Pancreas (tissue), 10 donors: ENCODE data around the gene SRGAP3. TPM values are rescaled to one million over a fixed set of nuclear protein-coding genes. Genes with fewer than 3 reads are reported as not detected.

ENCODE experiments used
- ATAC-seq, 4 donors: fragments of 200-7000 bp; cut with Tn5 transposase; one replicate each; pipeline versions ENCODE4 v1.8.0 to v1.9.1; 2020; ENCODE audit warnings: mild to moderate bottlenecking in 4 of 4, moderate library complexity in 4 of 4
- DNase-seq, 6 donors: peaks; one replicate each; pipeline ENCODE4 v3.0.0-alpha.2; 2020
- FAIRE-seq: peaks from 2 replicates; lab custom pipeline; 2012; peaks lifted over from hg19 to GRCh38; lab: Jason Lieb, UNC
- H3K27ac ChIP-seq, 4 donors: fragments of 200-600 bp; sonication (generic); 1 replicate in 3 of 4; 2 replicates in 1 of 4; pipeline versions ENCODE4 v1.5.0 to v1.8.0; 2020
- H3K27me3 ChIP-seq, 4 donors: fragments of 200-600 bp; one replicate each; pipeline ENCODE4 v1.8.0; 2021
- H3K36me3 ChIP-seq, 3 donors: fragments of 200-600 bp; sonication (generic) in 1 of 3; one replicate each; pipeline versions ENCODE4 v1.5.0 to v1.8.0; 2020 to 2021
- H3K4me1 ChIP-seq, 3 donors: fragments of 200-600 bp; one replicate each; pipeline ENCODE4 v1.8.0; 2021
- H3K4me3 ChIP-seq, 4 donors: fragments of 200-600 bp; sonication (generic) in 2 of 4; one replicate each; pipeline versions ENCODE4 v1.5.0 to v1.8.0; 2020 to 2021
- H3K9me3 ChIP-seq, 4 donors: fragments of 200-600 bp; one replicate each; pipeline ENCODE4 v1.8.0; 2021
- WGBS, 2 donors: extraction: QIAGEN DNeasy Blood & Tissue Kit; methylation state at CpG; one replicate each; pipeline ENCODE4 v1.1.7; 2013; 5-methylcytosine and 5-hydroxymethylcytosine counted together
- intact Hi-C, 3 donors: fragments of 100-400 bp; cut with DNase I; formaldehyde crosslinking; loops; one replicate each; pipeline versions ENCODE4 v1.11.1 to v1.14.2; 2022
- polyA plus RNA-seq, 2 donors: library from polyadenylated mRNA; stranded (reverse); fragments of 200-250 nt; gene quantifications; one replicate each; pipeline ENCODE4 v1.2.3, GENCODE V29; 2013
- total RNA-seq, 6 donors: library from RNA; stranded (reverse); fragmentation: NEBNext Ultra II Directional in 4 of 6; extraction: Animal tissue kit (Norgen Biotek cat#: 25700) in 4 of 6; gene quantifications; one replicate each; pipeline versions ENCODE4 v1.2.1 to v1.2.4, GENCODE V29; 2021 to 2023
- TF ChIP-seq, protein P1 (sequence below), 4 donors: fragments of 200-600 bp; sonication (generic) in 3 of 4; IDR thresholded peaks; one replicate each; pipeline versions ENCODE4 v1.5.0 to v1.8.0; 2021; ENCODE audit warnings: antibody characterized with exemption in 4 of 4
- donor health status: healthy with polysubstance abuse.
- donor health status: DM: no; HTN: no; CAD: no; lungs with moderate emphysema.
- donor health status: DM: no; HTN: no; CAD: no.
- donor health status: control.
- donor health status: control.
- donor health status: Bipolar disorder and iron deficiency.
- donor health status: DM: yes; HTN: yes; CAD: no.
- donor health status: DM: no; HTN: no; CAD: no.
- donor health status: DM: no; HTN: no; CAD: no.
- donor health status: DM: yes; HTN: yes; CAD: no.

The SRGAP3 gene
- total and polyA plus RNA-seq, 8 donors: 1.9 to 6.5 (median 3.0) TPM

DNA sequence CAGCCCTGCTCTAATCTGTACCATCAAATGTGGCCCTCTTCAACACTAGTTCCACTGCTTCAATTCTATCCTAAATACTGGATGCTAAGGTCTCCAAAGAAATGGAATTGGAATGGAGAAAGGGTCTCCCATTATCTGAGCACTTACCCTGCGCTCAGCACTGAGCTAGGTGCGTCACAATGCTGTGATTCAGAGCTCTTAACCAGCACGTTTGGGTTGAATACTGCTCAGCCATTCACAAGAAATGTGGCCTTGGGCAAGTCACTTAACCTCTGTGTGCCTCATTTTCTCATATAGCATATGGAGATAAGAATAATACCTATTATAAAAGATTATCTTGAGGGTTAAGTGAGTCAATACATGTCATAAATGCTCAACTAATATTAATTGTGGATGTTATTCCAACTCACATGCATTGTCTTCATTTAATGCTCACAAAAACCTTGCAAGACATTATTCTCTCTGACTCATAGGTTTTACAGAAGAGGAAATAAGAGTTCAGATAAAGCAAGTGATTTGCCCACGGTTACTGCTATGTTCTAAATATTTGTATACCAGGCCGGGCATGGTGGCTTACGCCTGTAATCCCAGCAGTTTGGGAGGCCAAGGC is 27.4 kb upstream of the SRGAP3 start:
- WGBS, 2 donors: 71 to 79% methylated on average over 6 of the region's 6 CpGs
- no peak overlapping the region for H3K27ac ChIP-seq
- H3K4me3 ChIP-seq: no peak overlapping the region
- no peaks in the 10 kb centered on the region for H3K36me3 ChIP-seq
- no peaks in the 10 kb centered on the region for H3K27me3 ChIP-seq
- intact Hi-C loops: no loop called here
- DNase-seq (no peak), ATAC-seq (no peak), FAIRE-seq (no peak)
- H3K4me1 ChIP-seq: no peaks in the 10 kb centered on the region
- TF ChIP-seq, protein P1, sequence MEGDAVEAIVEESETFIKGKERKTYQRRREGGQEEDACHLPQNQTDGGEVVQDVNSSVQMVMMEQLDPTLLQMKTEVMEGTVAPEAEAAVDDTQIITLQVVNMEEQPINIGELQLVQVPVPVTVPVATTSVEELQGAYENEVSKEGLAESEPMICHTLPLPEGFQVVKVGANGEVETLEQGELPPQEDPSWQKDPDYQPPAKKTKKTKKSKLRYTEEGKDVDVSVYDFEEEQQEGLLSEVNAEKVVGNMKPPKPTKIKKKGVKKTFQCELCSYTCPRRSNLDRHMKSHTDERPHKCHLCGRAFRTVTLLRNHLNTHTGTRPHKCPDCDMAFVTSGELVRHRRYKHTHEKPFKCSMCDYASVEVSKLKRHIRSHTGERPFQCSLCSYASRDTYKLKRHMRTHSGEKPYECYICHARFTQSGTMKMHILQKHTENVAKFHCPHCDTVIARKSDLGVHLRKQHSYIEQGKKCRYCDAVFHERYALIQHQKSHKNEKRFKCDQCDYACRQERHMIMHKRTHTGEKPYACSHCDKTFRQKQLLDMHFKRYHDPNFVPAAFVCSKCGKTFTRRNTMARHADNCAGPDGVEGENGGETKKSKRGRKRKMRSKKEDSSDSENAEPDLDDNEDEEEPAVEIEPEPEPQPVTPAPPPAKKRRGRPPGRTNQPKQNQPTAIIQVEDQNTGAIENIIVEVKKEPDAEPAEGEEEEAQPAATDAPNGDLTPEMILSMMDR (IDR thresholded peaks at IDR 0.05): no peak
- no peaks in the 10 kb centered on the region for H3K9me3 ChIP-seq

DNA sequence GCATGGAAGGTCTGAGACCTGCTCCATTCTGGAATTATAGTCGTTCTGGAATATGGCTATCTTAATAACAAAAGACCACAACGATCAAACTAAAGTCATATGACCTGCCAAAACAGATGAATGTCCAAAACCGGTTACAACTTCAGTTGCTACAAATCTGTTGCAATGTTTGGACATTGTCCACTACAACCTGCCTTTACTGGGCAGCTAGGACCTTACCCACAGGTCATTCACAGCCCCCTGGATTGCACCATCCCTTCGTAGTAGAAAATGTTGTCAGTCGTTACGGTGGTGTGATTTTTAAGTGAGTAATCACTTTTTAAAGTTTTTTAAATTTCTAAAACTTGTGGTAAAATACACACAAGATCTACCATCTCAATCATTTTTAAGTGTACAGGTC is 22.5 kb upstream of the SRGAP3 start:
- ATAC-seq (no peak), DNase-seq (no peak), FAIRE-seq (no peak)
- Histone ChIP-seq H3K27me3 (no peaks in the 10 kb centered on the region), H3K4me3 (no peak overlapping the region), H3K9me3 (no peaks in the 10 kb centered on the region), H3K4me1 (no peaks in the 10 kb centered on the region), H3K36me3 (no peaks in the 10 kb centered on the region), H3K27ac (no peak overlapping the region)
- TF ChIP-seq, protein P1 (IDR thresholded peaks at IDR 0.05): no peak
- WGBS, 2 donors: 42 to 46% methylated on average over 6 of the region's 6 CpGs
- intact Hi-C loops: no loop called here

DNA sequence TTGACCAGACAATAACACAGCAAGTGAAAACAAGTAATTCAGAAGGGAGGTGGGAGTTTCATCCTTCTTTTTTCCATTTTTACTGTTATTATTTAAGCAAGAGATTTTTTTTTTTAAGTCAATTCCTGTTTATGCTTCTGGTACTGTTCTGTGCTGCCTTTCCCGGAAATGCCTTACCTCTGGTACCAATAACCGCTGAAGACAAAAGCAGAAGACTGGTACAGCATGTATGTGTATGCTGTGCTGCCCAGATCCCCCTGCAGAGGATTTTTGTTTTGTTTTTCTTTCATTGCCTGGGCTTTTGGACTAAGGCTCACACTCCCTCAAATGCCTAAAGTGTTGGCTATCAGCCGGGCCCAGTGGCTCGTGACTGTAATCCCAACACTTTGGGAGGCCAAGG is 21.3 kb upstream of the SRGAP3 start:
- Histone ChIP-seq H3K9me3 (no peaks in the 10 kb centered on the region), H3K4me3 (no peak overlapping the region), H3K36me3 (no peaks in the 10 kb centered on the region), H3K27ac (no peak overlapping the region), H3K27me3 (no peaks in the 10 kb centered on the region), H3K4me1 (no peaks in the 10 kb centered on the region)
- no peak for DNase-seq
- intact Hi-C loops: no loop called here
- ATAC-seq: no peak
- no peak for FAIRE-seq
- 92 to 94% methylated on average over 4 of the region's 4 CpGs for WGBS, 2 donors
- TF ChIP-seq, protein P1 (IDR thresholded peaks at IDR 0.05): no peak

DNA sequence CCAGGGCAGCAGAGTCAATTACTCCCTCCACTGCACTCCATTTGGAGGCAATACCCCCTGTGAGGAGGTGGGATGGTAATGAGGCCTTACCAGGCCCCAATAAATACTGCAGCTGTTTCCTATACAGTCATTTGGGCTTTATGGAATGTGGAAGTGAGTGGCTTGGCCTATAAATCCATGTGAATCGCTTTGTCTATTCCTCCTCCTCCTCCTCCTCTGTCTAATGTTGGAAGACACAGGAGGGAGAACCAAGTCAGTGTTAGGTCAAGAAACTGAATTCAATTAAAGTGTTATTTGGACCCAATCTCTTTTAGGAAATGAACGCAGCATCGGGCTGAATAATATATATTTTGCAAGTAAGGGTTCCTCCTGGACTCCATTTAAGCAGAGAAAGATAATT is 17.3 kb upstream of the SRGAP3 start:
- H3K36me3 ChIP-seq: no peaks in the 10 kb centered on the region
- FAIRE-seq (no peak), DNase-seq (no peak), ATAC-seq (no peak)
- H3K4me1 ChIP-seq: no peaks in the 10 kb centered on the region
- TF ChIP-seq, protein P1 (IDR thresholded peaks at IDR 0.05): no peak
- no peaks in the 10 kb centered on the region for H3K27me3 ChIP-seq
- H3K9me3 ChIP-seq: no peaks in the 10 kb centered on the region
- WGBS, 2 donors: 93% methylated on average over 3 of the region's 3 CpGs
- H3K4me3 ChIP-seq: no peak overlapping the region
- H3K27ac ChIP-seq: no peak overlapping the region
- intact Hi-C loops: no loop called here

DNA sequence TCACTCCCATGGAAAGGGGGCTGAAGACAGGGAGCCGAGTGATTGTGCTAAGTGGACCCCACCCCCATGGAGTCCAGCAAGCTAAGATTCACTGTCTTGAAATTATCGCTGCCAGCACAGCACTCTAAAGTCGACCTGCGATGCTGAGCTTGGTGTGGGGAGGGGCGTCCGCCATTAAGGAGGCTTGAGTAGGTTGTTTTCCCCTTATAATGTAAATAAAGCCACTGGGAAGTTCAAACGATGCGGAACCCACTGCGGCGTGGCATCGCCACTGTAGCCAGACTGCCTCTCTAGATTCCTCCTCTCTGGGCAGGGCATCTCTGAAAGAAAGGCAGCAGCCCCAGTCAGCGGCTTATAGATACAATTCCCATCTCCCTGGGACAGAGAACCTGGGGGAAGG is 10.9 kb upstream of the SRGAP3 start:
- FAIRE-seq: no peak
- 84 to 86% methylated on average over 12 of the region's 12 CpGs for WGBS, 2 donors

More for the DNA sequence above, 10.9 kb upstream of the SRGAP3 start:
- Histone ChIP-seq H3K4me1 (no peaks in the 10 kb centered on the region), H3K36me3 (no peaks in the 10 kb centered on the region), H3K27ac (no peak overlapping the region), H3K4me3 (no peak overlapping the region), H3K27me3 (no peaks in the 10 kb centered on the region), H3K9me3 (no peaks in the 10 kb centered on the region)
- no peak for DNase-seq
- TF ChIP-seq, protein P1 (IDR thresholded peaks at IDR 0.05): no peak
- intact Hi-C loops: no loop called here
- ATAC-seq: no peak
